Keratinocyte (primary cell): ENCODE measurements around the gene CBY1. TPM values are rescaled to one million over a fixed set of nuclear protein-coding genes. Genes with fewer than 3 reads are reported as not detected.

Source experiments
- DNase-seq: peaks from one replicate; pipeline ENCODE4 v3.0.0-alpha.2; 2011; ENCODE audit warnings: low read depth, missing footprints, low spot score
- FAIRE-seq: peaks from 2 replicates; lab custom pipeline; 2011; peaks lifted over from hg19 to GRCh38; lab: Jason Lieb, UNC
- H2AFZ ChIP-seq: 2 replicates; pipeline ENCODE4 v1.6.0; 2012; ENCODE audit warnings: low read length, control low read depth, inconsistent platforms; ENCODE audit not compliant: control insufficient read depth
- H3K27ac ChIP-seq: 2 replicates; pipeline ENCODE4 v1.5.1; 2011; ENCODE audit warnings: low read length; ENCODE audit not compliant: control insufficient read depth, insufficient read depth
- H3K27me3 ChIP-seq: 3 replicates; pipeline ENCODE4 v1.6.0; 2011; ENCODE audit warnings: low read length; ENCODE audit not compliant: control insufficient read depth, insufficient read depth; ENCODE audit errors: extremely low read depth
- H3K36me3 ChIP-seq, 2 experiments: 2 replicates in 1 of 2; 3 replicates in 1 of 2; pipeline ENCODE4 v1.5.1; 2011; ENCODE audit warnings: low read length in 2 of 2, mild to moderate bottlenecking in 1 of 2; ENCODE audit not compliant: control insufficient read depth in 2 of 2, insufficient read depth in 2 of 2; ENCODE audit errors: extremely low read depth in 1 of 2
- H3K4me1 ChIP-seq: 3 replicates; pipeline ENCODE4 v1.5.1; 2011; ENCODE audit warnings: low read length; ENCODE audit not compliant: control insufficient read depth, insufficient read depth; ENCODE audit errors: extremely low read depth
- H3K4me2 ChIP-seq: 3 replicates; pipeline ENCODE4 v1.6.0; 2011; ENCODE audit warnings: low read depth, low read length; ENCODE audit not compliant: control insufficient read depth, insufficient read depth; ENCODE audit errors: extremely low read depth
- H3K4me3 ChIP-seq, 3 experiments: fragments of 200-600 bp in 1 of 3; sonication (generic) in 1 of 3; 2 replicates in 2 of 3; 3 replicates in 1 of 3; pipeline ENCODE4 v1.5.1; 2011 to 2016; ENCODE audit warnings: low read length in 3 of 3, mild to moderate bottlenecking in 3 of 3, control low read depth in 2 of 3, inconsistent platforms in 1 of 3, low read depth in 1 of 3, mixed read lengths in 1 of 3, mixed run types in 1 of 3, moderate library complexity in 1 of 3; ENCODE audit not compliant: control insufficient read depth in 2 of 3, insufficient read depth in 2 of 3; ENCODE audit errors: extremely low read depth in 1 of 3
- H3K79me2 ChIP-seq: 2 replicates; pipeline ENCODE4 v1.6.0; 2012; ENCODE audit warnings: low read length; ENCODE audit not compliant: control insufficient read depth, insufficient read depth
- H3K9ac ChIP-seq: 3 replicates; pipeline ENCODE4 v1.6.0; 2011; ENCODE audit warnings: low read length; ENCODE audit not compliant: control insufficient read depth, insufficient read depth; ENCODE audit errors: extremely low read depth
- H3K9me1 ChIP-seq: 3 replicates; pipeline ENCODE4 v1.6.0; 2011; ENCODE audit warnings: low read length; ENCODE audit not compliant: control insufficient read depth, insufficient read depth; ENCODE audit errors: extremely low read depth
- H3K9me3 ChIP-seq: 2 replicates; pipeline ENCODE4 v1.5.1; 2012; ENCODE audit warnings: low read depth, low read length; ENCODE audit not compliant: control insufficient read depth
- H4K20me1 ChIP-seq: 3 replicates; pipeline ENCODE4 v1.6.0; 2011; ENCODE audit warnings: low read length; ENCODE audit not compliant: control insufficient read depth, insufficient read depth; ENCODE audit errors: extremely low read depth
- CTCF ChIP-seq, 3 experiments: IDR thresholded peaks in 1 of 3; conservative IDR thresholded peaks in 1 of 3; optimal IDR thresholded peaks in 1 of 3; 2 replicates in 2 of 3; 3 replicates in 1 of 3; pipeline versions ENCODE3 to v1.5.1; 2011; ENCODE audit warnings: low read length in 3 of 3, mild to moderate bottlenecking in 3 of 3, moderate library complexity in 2 of 3, control low read depth in 1 of 3, inconsistent platforms in 1 of 3; ENCODE audit not compliant: insufficient read depth in 2 of 3; ENCODE audit errors: extremely low read depth in 1 of 3
- EZH2 ChIP-seq: IDR thresholded peaks from one replicate; pipeline ENCODE4 v1.6.1; 2012; ENCODE audit warnings: inconsistent platforms, mild to moderate bottlenecking, low read length, moderate library complexity
- dilution Hi-C: fragments of 300-500 bp; cut with MboI; formaldehyde crosslinking; loops from one replicate; pipeline ENCODE4 v1.7.0; 2020; ENCODE audit warnings: low sequenced_read_pairs; ENCODE audit not compliant: extremely low pct_ligation_motif_present
- polyA plus RNA-seq, 5 experiments: library from polyadenylated mRNA; depleted of rRNA in 3 of 5; stranded (reverse) in 3 of 5; stranded (forward) in 1 of 5; unstranded in 1 of 5; fragments of >200 nt; gene quantifications; 1 replicate in 1 of 5; 2 replicates in 3 of 5; 3 replicates in 1 of 5; pipeline versions ENCODE4 v1.2.1 to v1.2.3, GENCODE V29; 2011 to 2012; ENCODE audit warnings: missing spikeins in 2 of 5, low read depth in 1 of 5, low replicate concordance in 1 of 5

The CBY1 gene
- polyA plus RNA-seq, 1 donor (not counting 4 experiments of a cell fraction or from before 2014, with no cell fraction given): 40.3 TPM

DNA sequence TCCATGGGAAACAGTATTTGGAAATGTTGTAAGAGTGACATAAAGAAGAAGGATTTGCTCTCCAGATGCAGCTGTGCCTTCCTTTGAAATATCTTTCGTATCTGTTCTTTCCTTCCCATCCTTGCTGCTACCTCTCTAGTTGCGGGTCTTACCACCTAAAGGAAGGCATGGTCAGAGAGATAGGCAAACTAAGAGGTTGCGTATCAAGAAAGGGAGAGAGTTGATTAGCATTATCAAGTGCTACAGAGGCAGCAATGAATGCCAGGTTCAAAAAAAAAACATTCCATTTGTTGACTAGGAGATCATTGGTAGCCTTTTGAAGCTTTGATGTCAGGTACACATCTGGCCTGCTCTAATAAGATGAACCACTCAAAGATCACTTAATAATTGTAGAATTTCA, 53.9 kb downstream of the CBY1 start:
- H3K27me3 ChIP-seq: no peaks in the 10 kb centered on the region
- H3K4me3 ChIP-seq: no peak overlapping the region
- peaks cover 2 to 23% of the 10 kb centered on the region in 2 experiments for H3K36me3 ChIP-seq
- FAIRE-seq (no peak), DNase-seq (no peak)
- H3K9me3 ChIP-seq: no peaks in the 10 kb centered on the region
- dilution Hi-C loops: no loop called here
- peaks cover 13% of the 10 kb centered on the region for H3K9me1 ChIP-seq
- no peak overlapping the region for H3K9ac ChIP-seq
- no peak overlapping the region for H3K4me2 ChIP-seq
- H3K79me2 ChIP-seq: peaks cover 90% of the 10 kb centered on the region
- TF ChIP-seq EZH2: no peak
- TF ChIP-seq CTCF (optimal IDR thresholded peaks at IDR 0.05 in 1 of 3, IDR thresholded peaks at IDR 0.05 in 1 of 3, conservative IDR thresholded peaks at IDR 0.05 in 1 of 3; ENCODE audit: extremely low read depth in 1 of 3, insufficient read depth in 2 of 3, low read length in 3 of 3): no peak
- no peak overlapping the region for H3K27ac ChIP-seq
- no peak overlapping the region for H2AFZ ChIP-seq
- peaks cover 15% of the 10 kb centered on the region for H4K20me1 ChIP-seq
- H3K4me1 ChIP-seq: peaks cover 16% of the 10 kb centered on the region

DNA sequence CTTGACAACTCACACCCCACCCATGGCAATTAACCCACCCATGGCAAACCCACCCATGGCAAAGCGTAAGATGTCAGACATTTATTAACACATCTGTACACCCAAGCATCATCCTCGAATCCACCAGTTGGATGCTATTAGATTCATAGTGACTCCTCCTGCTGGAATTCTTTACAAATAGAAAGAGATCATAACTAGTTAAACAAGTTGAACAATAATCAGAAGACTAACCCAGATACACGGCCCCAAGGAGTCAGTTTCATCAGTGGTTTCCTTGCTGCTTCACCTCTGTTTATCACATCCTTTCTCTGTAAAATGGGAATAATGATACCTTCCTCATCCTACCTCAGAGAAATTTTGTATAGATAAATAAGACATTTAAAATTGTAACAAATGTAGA, 54.4 kb downstream of the CBY1 start:
- DNase-seq: no peak
- no peak overlapping the region for H3K4me3 ChIP-seq
- peaks cover 16% of the 10 kb centered on the region for H3K4me1 ChIP-seq
- peaks cover 15% of the 10 kb centered on the region for H4K20me1 ChIP-seq
- peaks cover 14% of the 10 kb centered on the region for H3K9me1 ChIP-seq
- no peaks in the 10 kb centered on the region for H3K27me3 ChIP-seq
- H3K79me2 ChIP-seq: peaks cover 95% of the 10 kb centered on the region
- H3K4me2 ChIP-seq: no peak overlapping the region
- no peak overlapping the region for H3K9ac ChIP-seq
- no peak for TF ChIP-seq EZH2
- no peak for TF ChIP-seq CTCF (optimal IDR thresholded peaks at IDR 0.05 in 1 of 3, IDR thresholded peaks at IDR 0.05 in 1 of 3, conservative IDR thresholded peaks at IDR 0.05 in 1 of 3; ENCODE audit: extremely low read depth in 1 of 3, insufficient read depth in 2 of 3, low read length in 3 of 3)
- H3K27ac ChIP-seq: no peak overlapping the region
- peaks cover 4 to 24% of the 10 kb centered on the region in 2 experiments for H3K36me3 ChIP-seq
- no peak overlapping the region for H2AFZ ChIP-seq
- no peak for FAIRE-seq
- dilution Hi-C loops: no loop called here
- no peaks in the 10 kb centered on the region for H3K9me3 ChIP-seq
